T47D (cell line): Measurements from ENCODE around the gene KCNQ1.

ENCODE experiments used
- DNase-seq, 2 experiments: peaks; one replicate each; pipeline versions ENCODE4 v3.0.0 to v3.0.0-alpha.2; 2011 to 2012; ENCODE audit warnings: low read depth in 1 of 2, low spot score in 1 of 2
- JUND ChIP-seq: IDR thresholded peaks from 2 replicates; pipeline ENCODE4 v1.6.1; 2012; ENCODE audit warnings: low read depth
- in situ Hi-C: cut with HindIII; loops from 2 replicates; pipeline ENCODE4 v1.10.0; 2016; ENCODE audit warnings: low sequenced_read_pairs, low pct_unique_long_range_greater_than_20kb

KCNQ1 gene

DNA sequence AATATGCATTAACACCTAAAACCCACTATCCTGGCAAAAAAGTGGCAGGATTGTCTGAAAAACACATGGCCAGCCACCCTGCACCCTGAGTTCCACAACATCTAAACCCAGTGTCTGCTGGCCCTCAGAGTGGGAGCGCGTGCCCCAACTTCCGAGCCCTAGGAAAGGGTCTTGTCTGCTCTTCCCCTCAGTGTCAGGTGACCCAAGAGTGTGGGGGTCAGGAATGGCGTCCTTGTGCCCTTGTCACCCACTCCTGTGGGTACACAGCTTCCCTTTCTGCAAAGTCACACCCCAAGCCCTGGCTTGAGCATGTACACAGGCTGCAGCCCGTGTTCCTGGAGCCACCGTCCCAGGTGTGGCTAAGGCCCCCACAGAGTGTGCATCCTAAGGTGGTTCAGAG, 373.2 kb downstream of the KCNQ1 start:
- in situ Hi-C loops, result no loop called here
- DNase-seq, result no peak
- TF ChIP-seq JUND, result no peak

DNA sequence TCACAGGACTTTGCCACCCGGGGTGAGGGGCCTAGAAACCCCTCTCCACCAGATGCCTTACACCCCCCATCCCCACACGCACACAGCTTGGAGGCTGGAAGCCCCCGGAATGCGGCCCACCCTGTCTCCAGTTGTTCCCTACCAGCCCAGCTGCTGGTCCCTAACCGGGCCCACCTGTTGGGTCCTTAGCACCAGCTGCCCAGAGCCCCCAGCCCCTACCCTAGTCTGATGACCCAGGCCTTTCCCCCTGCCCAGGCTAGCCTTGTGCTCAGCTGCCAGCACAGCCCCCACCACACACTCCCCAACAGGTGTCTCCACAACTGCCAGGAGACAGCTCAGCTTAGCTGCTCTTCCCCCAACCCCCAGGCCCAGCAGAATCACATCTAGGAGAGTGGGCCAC, 373.7 kb downstream of the KCNQ1 start:
- no peak for TF ChIP-seq JUND
- in situ Hi-C loops, result no loop called here

DNA sequence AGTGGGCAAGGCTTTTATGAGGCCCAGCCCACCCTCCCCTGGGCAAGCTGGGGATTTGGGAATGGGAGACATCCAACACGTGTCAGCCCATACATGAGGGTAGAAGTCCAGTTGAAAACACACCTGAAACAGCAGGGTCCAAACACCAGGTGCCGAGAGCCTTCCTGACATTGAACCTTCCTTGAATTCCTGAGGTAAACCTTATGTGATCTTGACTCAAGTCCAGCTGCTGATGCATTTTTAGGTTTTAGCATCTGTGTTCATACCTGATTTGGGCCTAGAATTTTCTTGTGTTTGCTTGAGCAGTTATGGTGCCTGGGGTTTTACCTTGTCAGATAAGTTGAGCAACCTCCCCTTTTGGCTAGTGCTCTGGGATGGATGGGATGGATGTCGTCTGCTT, 374.5 kb downstream of the KCNQ1 start:
- TF ChIP-seq JUND, result no peak
- no peak for DNase-seq
- in situ Hi-C loops, result no loop called here

More for the DNA sequence above, 373.7 kb downstream of the KCNQ1 start:
- no peak for DNase-seq

DNA sequence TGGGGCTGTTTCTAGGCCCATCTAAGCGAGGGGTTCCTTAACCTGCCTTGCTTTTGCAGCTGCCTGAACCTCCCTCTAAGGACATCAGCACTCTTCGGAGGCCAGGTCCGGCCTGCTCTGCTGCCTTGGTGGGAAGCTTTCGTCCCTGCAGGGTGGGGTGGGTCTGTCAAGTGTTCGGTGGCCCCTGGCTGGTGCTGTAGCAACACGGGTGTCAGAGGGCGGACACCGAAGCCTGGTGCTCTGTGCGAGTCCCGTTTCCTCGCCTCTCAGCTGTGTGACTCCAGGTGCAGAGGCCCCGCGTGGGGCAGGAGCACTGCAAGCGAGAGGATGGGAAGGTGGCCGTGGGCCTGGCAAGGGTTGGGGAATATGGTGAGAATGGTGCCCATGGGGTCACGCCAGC, 376.2 kb downstream of the KCNQ1 start:
- TF ChIP-seq JUND, result no peak
- in situ Hi-C loops, result no loop called here
- no peak for DNase-seq

DNA sequence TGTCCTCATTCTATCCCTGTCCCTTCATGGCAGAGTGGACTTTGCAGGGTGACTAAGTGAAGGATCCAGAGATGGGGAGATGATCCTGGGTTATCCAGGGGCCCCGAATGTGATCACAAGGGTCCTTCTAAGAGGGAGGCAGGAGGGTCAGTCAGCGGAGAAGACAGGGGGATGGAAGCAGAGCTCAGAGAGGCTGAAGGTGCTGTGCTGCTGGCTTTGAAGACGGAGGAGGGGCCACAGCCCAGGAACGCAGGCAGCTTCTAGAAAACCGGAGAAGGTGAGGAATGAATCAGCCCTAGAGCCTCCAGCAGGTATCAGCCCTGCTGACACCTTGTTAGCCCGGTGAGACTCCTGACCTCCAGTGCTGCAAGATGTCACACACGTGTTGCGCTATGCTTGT, 377.1 kb downstream of the KCNQ1 start:
- DNase-seq, result no peak
- no peak for TF ChIP-seq JUND
- in situ Hi-C loops, result no loop called here

DNA sequence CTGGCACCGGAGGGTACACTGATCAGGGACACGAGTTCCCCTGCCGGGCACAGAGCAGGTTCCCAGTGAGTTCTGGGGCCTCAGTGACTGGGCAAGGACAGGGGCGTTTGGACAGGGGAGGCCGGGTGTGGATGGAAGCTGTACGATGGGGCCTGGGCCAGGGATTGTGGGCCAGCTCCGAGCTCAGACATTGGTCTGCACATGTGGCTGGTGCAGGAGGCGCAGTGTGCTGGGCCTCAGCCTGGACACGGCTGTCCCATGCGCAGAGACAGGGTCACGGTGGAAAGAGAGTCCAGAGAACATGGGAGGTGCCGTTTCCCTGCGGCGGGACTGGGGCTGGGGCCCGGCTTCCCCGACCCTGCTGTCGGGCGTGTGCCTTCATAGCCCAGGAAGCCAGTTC, 380.0 kb downstream of the KCNQ1 start:
- no peak for TF ChIP-seq JUND
- in situ Hi-C loops, result no loop called here
- no peak for DNase-seq

DNA sequence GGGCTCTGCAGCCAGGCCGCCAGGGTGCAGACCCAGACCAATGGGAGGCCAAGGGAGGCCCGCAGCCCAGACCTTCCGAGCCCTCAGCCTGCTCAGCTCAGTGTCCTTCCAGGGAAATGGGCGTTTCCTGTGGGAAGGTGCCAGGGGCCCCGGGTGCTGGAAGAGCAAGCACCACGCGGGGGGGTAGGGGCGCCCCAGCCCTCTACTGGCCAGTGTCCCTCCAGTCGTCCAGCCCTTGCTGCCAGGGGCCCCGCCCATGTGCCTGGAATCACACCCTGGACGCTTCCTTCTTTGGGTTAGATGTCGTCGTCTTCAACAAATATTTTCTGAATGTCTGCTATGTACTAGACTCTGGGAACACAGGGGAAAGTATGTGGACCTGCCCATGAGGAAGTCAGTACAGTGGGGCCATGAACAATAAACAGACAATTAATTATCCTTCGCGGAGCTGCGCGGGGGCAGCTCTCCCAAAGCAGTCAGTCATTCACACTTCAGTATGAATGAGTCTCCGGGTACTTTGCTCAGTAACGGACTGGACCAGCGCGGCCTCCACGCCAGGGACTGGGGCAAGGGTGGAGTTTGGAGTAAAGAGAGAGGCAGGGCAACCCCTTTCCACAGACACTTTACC, 380.6 kb downstream of the KCNQ1 start:
- no peak for DNase-seq
- TF ChIP-seq JUND, result no peak
- in situ Hi-C loops, result no loop called here

DNA sequence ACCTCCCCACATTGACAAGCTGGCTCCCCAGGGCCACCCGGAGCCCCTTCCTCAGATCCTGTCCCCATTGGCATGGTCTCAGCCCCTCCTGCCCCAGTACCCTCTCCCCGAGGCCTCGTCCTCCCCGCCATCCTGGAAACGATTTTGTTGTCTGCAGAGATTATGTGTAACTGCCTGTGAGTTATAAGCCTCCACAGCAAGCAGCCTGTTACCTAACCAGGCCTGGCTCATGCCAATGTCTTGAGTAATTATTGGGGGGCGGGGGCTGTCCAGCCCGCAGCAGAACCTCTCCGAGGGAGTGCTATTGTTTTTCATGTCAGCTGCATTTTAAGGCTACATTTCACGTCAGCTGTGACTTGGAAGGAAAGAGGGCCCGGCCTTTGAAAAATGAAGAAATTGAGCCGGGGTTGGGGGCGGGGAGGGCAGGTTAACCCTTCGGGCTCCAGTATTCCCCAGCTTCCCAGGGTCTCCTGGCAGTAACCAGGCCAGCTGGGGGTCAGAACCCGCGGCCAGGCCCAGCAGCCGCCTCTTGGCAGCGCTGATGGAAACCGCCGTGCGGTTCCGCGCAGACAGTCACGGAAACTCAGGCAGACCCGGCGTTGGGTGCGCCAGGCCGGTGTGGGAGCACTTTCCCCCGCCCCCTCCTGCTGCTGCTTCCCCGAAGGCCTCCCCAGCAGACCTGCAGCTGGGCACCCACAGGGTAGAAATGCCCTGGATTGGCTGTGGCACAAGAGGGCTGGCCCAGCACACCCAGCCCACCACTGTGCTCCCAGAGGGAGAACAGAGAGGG, 381.3 kb downstream of the KCNQ1 start:
- in situ Hi-C loops, result no loop called here
- DNase-seq, result peak; percentile 24 to 54
- no peak for TF ChIP-seq JUND

DNA sequence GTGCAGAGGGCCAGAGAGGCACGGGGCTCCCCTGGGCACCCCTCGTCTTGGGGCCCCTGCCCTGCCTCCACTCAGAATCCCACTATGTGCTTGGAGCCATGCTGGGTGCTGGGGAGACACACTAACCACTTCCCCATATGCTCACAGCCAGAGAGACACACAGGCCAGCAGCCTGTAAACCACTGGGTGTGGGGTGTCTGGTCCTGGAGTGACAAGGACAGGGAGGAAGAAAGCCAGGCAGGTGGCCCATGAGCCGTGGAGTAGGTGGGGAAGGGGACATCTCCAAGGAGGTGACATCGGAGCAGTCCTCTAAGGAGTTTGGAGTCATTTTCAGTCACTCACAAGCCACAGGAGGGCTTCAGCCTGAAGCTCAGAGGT, 381.9 kb downstream of the KCNQ1 start:
- DNase-seq, result no peak
- TF ChIP-seq JUND, result no peak
- in situ Hi-C loops, result no loop called here

DNA sequence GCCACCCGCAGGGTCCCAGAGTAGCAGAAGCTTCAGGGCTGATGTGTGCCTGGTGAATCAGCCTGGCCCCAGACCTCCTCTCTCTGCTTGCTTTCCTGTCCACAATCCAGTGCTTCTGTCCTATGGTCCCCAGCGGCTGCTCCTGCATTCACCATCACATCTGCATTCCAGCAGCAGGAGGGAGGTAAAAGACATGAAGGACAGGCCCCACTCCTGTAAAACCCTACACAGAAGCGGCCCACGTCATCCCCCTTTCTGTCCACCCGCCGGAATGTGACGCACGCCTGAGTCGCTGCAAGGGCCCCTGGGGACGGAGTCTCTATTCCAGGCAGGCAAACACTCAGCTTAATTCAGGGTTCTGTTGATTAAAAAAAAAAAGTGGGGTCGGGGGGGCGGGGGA, 382.4 kb downstream of the KCNQ1 start:
- no peak for DNase-seq
- no peak for TF ChIP-seq JUND
- in situ Hi-C loops, result no loop called here

DNA sequence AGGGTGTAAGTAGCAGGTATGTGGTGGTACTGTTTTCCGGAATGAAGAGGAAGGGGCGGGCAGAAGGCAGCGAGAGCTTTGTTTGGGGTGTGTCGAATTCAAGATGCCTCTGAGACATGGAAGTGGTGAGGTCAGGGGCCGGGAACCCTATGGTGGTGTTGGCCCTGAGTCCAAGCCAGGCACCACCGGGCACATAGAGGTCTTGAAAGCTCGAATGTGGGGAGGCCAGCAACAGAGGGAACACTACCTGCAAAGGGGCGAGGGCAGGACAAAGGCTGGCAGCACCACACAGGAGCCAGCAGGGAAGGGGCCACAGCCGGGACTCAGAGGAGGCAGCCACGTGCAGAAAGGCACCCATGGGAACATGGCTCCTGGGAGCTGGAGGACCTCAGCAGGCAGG, 383.0 kb downstream of the KCNQ1 start:
- in situ Hi-C loops, result no loop called here
- no peak for TF ChIP-seq JUND

DNA sequence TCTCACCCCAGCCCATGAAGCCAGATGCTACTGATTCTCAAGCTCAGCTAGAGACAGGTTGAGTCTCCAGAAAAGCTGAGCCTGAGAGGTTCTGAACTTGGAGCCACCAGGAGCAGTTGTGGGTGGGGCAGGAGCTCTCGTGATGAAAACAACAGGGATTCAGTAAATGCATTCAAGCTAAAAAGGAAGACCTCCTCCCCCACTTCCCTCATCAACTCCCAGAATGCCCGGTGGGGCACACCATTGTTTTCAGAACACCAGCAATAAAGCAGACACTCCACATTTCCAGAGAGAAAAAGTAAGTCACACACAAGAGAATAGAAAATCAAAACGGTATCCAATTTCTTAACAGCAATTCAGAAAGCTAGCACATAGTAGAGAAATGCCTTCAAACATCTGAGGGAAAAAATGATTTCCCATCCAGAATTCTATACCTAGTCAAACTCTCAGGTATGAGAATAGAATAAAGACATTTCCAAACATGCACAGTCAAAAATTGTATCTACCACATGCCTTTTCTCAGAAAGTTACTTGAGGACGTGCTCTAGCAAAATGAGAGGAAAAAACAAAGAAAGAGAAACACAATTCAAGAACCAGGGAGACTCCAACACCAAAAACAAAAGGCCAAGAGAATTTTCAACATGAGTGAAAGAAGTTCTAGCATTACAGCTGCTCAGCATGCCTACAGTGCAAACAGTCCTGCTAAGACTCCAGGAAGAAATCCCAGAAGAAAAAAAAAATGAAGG, 383.9 kb downstream of the KCNQ1 start:
- DNase-seq, result no peak
- in situ Hi-C loops, result no loop called here
- no peak for TF ChIP-seq JUND

More for the DNA sequence above, 383.0 kb downstream of the KCNQ1 start:
- no peak for DNase-seq
